K562 (cell line): Measurements from ENCODE around the gene AAK1. TPM values are rescaled to one million over a fixed set of nuclear protein-coding genes. Genes with fewer than 3 reads are reported as not detected.

Experiments
- ATAC-seq: fragments of 200-7000 bp; cut with Tn5 transposase; 3 replicates; pipeline ENCODE4 v1.9.1; 2020; ENCODE audit warnings: moderate library complexity
- BruUV-seq: library from RNA; stranded (reverse); fragments of 400-500 nt; replicated peaks from 2 replicates; lab custom pipeline; 2021; lab: Mats Ljungman, UMichigan
- CTCF ChIA-PET: fragments of 300-600 bp; formaldehyde crosslinking; extraction: SDS; loops from one replicate; lab custom pipeline; 2021; ENCODE audit warnings: low intra/inter-chr PET ratio; lab: Yijun Ruan, JAX
- POLR2A ChIA-PET: fragments of 300-600, 350-650 bp; sonication (Branson Sonifier 250); formaldehyde crosslinking; extraction: SDS; loops from one replicate; lab custom pipeline; 2021; ENCODE audit warnings: antibody characterized with exemption, inconsistent platforms; lab: Yijun Ruan, JAX
- DNase-seq, 4 experiments: peaks; one replicate each; pipeline versions ENCODE4 v3.0.0 to v3.0.0-alpha.2; 2011 to 2018; ENCODE audit warnings: low spot score in 3 of 4, mixed read lengths in 3 of 4; ENCODE audit errors: extremely low read depth in 1 of 4
- FAIRE-seq: peaks from 2 replicates; lab custom pipeline; 2011; peaks lifted over from hg19 to GRCh38; lab: Jason Lieb, UNC
- H2AFZ ChIP-seq: 2 replicates; pipeline ENCODE4 v1.6.0; 2011; ENCODE audit warnings: low read depth, low read length, control low read depth, inconsistent platforms
- H3K27ac ChIP-seq: fragments of 200-600 bp; 3 replicates; pipeline ENCODE4 v1.8.0; 2011; ENCODE audit warnings: low read depth, mild to moderate bottlenecking, control low read depth, inconsistent platforms, low read length, moderate library complexity, mixed read lengths; ENCODE audit errors: extremely low read depth
- H3K27me3 ChIP-seq, 2 experiments: fragments of 300-600 bp in 1 of 2; 2 replicates in 1 of 2; 3 replicates in 1 of 2; pipeline versions ENCODE4 v1.6.0 to v1.8.0; 2011; ENCODE audit warnings: inconsistent platforms in 2 of 2, low read length in 2 of 2, mild to moderate bottlenecking in 1 of 2, mixed read lengths in 1 of 2, moderate library complexity in 1 of 2; ENCODE audit not compliant: control insufficient read depth in 2 of 2, insufficient read depth in 2 of 2
- H3K36me3 ChIP-seq: fragments of 300-600 bp; 3 replicates; pipeline ENCODE4 v1.8.0; 2011; ENCODE audit warnings: mild to moderate bottlenecking, low read length, inconsistent platforms; ENCODE audit not compliant: control insufficient read depth, insufficient read depth
- H3K4me1 ChIP-seq, 2 experiments: fragments of 200-600 bp in 1 of 2; replicated peaks in 1 of 2; 2 replicates in 1 of 2; 3 replicates in 1 of 2; pipeline versions ENCODE4 v1.5.1 to v1.8.0; 2011; ENCODE audit warnings: inconsistent platforms in 2 of 2, low read length in 2 of 2, mild to moderate bottlenecking in 1 of 2, mixed read lengths in 1 of 2, moderate library complexity in 1 of 2; ENCODE audit not compliant: control insufficient read depth in 2 of 2, insufficient read depth in 2 of 2
- H3K4me2 ChIP-seq: 2 replicates; pipeline ENCODE4 v1.6.1; 2011; ENCODE audit warnings: low read length, control low read depth, inconsistent platforms, mixed read lengths; ENCODE audit not compliant: insufficient read depth
- H3K4me3 ChIP-seq: fragments of 200-600 bp; sonication (generic), shearing (Covaris generic); 2 replicates; pipeline ENCODE4 v1.5.1; 2016; ENCODE audit warnings: control low read depth, inconsistent platforms
- H3K79me2 ChIP-seq: fragments of 200-600 bp; 3 replicates; pipeline ENCODE4 v1.8.0; 2011; ENCODE audit warnings: low read length, inconsistent platforms; ENCODE audit not compliant: control insufficient read depth, insufficient read depth
- H3K9ac ChIP-seq, 2 experiments: 2 replicates each; pipeline versions ENCODE4 v1.6.0 to v1.6.1; 2011; ENCODE audit warnings: low read depth in 2 of 2, low read length in 2 of 2, control low read depth in 1 of 2, inconsistent platforms in 1 of 2, mild to moderate bottlenecking in 1 of 2, mixed read lengths in 1 of 2; ENCODE audit not compliant: insufficient read depth in 1 of 2
- H3K9me1 ChIP-seq: one replicate; pipeline ENCODE4 v1.6.0; 2011; ENCODE audit warnings: inconsistent platforms, mild to moderate bottlenecking, low read length, moderate library complexity; ENCODE audit not compliant: control insufficient read depth, insufficient read depth
- H3K9me3 ChIP-seq: replicated peaks from 2 replicates; pipeline ENCODE4 v1.5.1; 2011; ENCODE audit warnings: low read depth, low read length, inconsistent platforms; ENCODE audit not compliant: control insufficient read depth, insufficient read depth
- H4K20me1 ChIP-seq: replicated peaks from 2 replicates; pipeline ENCODE4 v1.6.1; 2011; ENCODE audit warnings: low read length, inconsistent platforms, mixed read lengths; ENCODE audit not compliant: control insufficient read depth, insufficient read depth
- HES1 ChIP-seq: fragments of 450-650 bp; IDR thresholded peaks from 2 replicates; pipeline ENCODE4 v1.6.1; 2016; ENCODE audit warnings: low read depth, mild to moderate bottlenecking, moderate library complexity
- MCM7 ChIP-seq, 2 experiments: fragments of 450-650 bp; IDR thresholded peaks; 2 replicates each; pipeline ENCODE4 v1.6.1; 2016 to 2018
- NFRKB ChIP-seq: fragments of 450-650 bp; IDR thresholded peaks from 2 replicates; pipeline ENCODE4 v1.6.1; 2016; ENCODE audit warnings: low read depth
- NR2C2 ChIP-seq, 2 experiments: fragments of 200-800 bp in 1 of 2; sonication (Bioruptor generic) in 1 of 2; sonication (generic) in 1 of 2; formaldehyde crosslinking in 1 of 2; IDR thresholded peaks; 2 replicates each; pipeline versions ENCODE4 v1.6.1 to v1.8.0; 2016 to 2022; ENCODE audit warnings: mild to moderate bottlenecking in 1 of 2, missing compliant biosample characterization in 1 of 2, missing genetic modification characterization in 1 of 2, missing genetic modification reagents in 1 of 2
- SMAD2 ChIP-seq: fragments of 150-350 bp; IDR thresholded peaks from 2 replicates; pipeline ENCODE4 v1.6.1; 2014; ENCODE audit warnings: low read depth, mild to moderate bottlenecking, low read length
- SMAD3 ChIP-seq: fragments of 450-650 bp; formaldehyde crosslinking; conservative IDR thresholded peaks from 2 replicates; pipeline ENCODE4 v1.4.0; 2020; ENCODE audit warnings: mild to moderate bottlenecking
- SRSF1 ChIP-seq: fragments of 200-400 bp; formaldehyde crosslinking; IDR thresholded peaks from 2 replicates; pipeline ENCODE4 v1.6.1; 2017; ENCODE audit warnings: mild to moderate bottlenecking, low read depth, low read length, moderate library complexity
- TSC22D4 ChIP-seq: fragments of 450-650 bp; IDR thresholded peaks from 2 replicates; pipeline ENCODE4 v1.6.1; 2016; ENCODE audit warnings: missing genetic modification characterization, missing biosample characterization, control low read depth
- ZBTB2 ChIP-seq: fragments of 450-650 bp; IDR thresholded peaks from 2 replicates; pipeline ENCODE4 v1.6.1; 2016; ENCODE audit warnings: antibody characterized with exemption
- ZBTB26 ChIP-seq: fragments of 450-650 bp; formaldehyde crosslinking; IDR thresholded peaks from 2 replicates; pipeline ENCODE4 v1.4.0; 2022; ENCODE audit warnings: missing genetic modification characterization
- ZZZ3 ChIP-seq: fragments of 450-650 bp; IDR thresholded peaks from 2 replicates; pipeline ENCODE4 v1.6.1; 2016; ENCODE audit warnings: antibody characterized with exemption, mild to moderate bottlenecking, moderate library complexity
- WGBS: fragments of 100-300 bp; shearing (Covaris generic); methylation state at CpG from one replicate; pipeline ENCODE4 v1.1.6; 2016; ENCODE audit warnings: low coverage, mixed read lengths; ENCODE audit not compliant: insufficient coverage; ENCODE audit errors: missing lambda C conversion rate; 5-methylcytosine and 5-hydroxymethylcytosine counted together
- in situ Hi-C: fragments of 300-500 bp; cut with MboI; formaldehyde crosslinking; loops from 4 replicates; pipeline ENCODE4 v1.15.0; 2018; ENCODE audit warnings: inconsistent platforms, mixed read lengths
- intact Hi-C: fragments of 100-400 bp; cut with micrococcal nuclease; formaldehyde crosslinking; loops from 2 replicates; pipeline ENCODE4 v1.14.2; 2022
- polyA plus RNA-seq, 8 experiments: library from polyadenylated mRNA; depleted of rRNA in 4 of 8; stranded (reverse) in 5 of 8; unstranded in 3 of 8; fragments of >200 nt; fragmentation: Nextera tagmentation in 2 of 8; fragmentation: Illumina TruSeq in 1 of 8; extraction: Ambion mirVana in 2 of 8; extraction: Trizol in 1 of 8; gene quantifications; 2 replicates each; pipeline versions ENCODE4 v1.2.1 to v1.2.3, GENCODE V29; 2011 to 2014; ENCODE audit warnings: inconsistent platforms in 1 of 8, missing spikeins in 1 of 8
- total RNA-seq, 7 experiments: library from RNA; depleted of rRNA in 6 of 7; stranded (reverse); fragments of >200 nt in 6 of 7; fragmentation: Illumina TruSeq in 2 of 7; extraction: Trizol in 2 of 7; gene quantifications; 2 replicates each; pipeline versions ENCODE4 v1.2.1 to v1.2.3, GENCODE V29; 2011 to 2021; ENCODE audit warnings: low replicate concordance in 1 of 7
- TF ChIP-seq, protein P1 (sequence below): sonication (generic); formaldehyde crosslinking; IDR thresholded peaks from 2 replicates; pipeline ENCODE4 v1.8.0; 2022; ENCODE audit warnings: missing genetic modification reagents, mild to moderate bottlenecking, borderline replicate concordance
- TF ChIP-seq, protein P2 (sequence below): fragments of 450-650 bp; IDR thresholded peaks from 2 replicates; pipeline ENCODE4 v1.6.1; 2017; ENCODE audit warnings: antibody characterized with exemption
- TF ChIP-seq, protein P3 (sequence below): fragments of 450-650 bp; formaldehyde crosslinking; IDR thresholded peaks from 2 replicates; pipeline ENCODE4 v1.4.0; 2022; ENCODE audit warnings: mild to moderate bottlenecking, moderate library complexity

The AAK1 gene
- total and polyA plus RNA-seq, 9 of the 15 experiments (the other 6 are each of a cell fraction or from before 2014, with no cell fraction given), result 0.89 to 17.1 (median 6.0) TPM

- Histone ChIP-seq H3K79me2 (no peaks in the 10 kb centered on the region), H3K36me3 (no peaks in the 10 kb centered on the region), H3K27me3 (no peaks in the 10 kb centered on the region), H3K9ac (no peak overlapping the region), H2AFZ (no peak overlapping the region), H3K9me1 (no peaks in the 10 kb centered on the region), H4K20me1 (peaks cover 6% of the 10 kb centered on the region; the same call in 1 of the 2 replicates), H3K9me3 (no peaks in the 10 kb centered on the region), H3K4me3 (no peak overlapping the region), H3K27ac (no peak overlapping the region), H3K4me2 (no peak overlapping the region), H3K4me1 (peaks cover 0 to 4% of the 10 kb centered on the region in 2 experiments; a peak in 1 of 5 replicates)
- FAIRE-seq (no peak), DNase-seq (no peak), ATAC-seq (no peak)
- intact Hi-C loops (loop anchor here (5.0 to 10.0 kb wide), 2 partner anchors 349 to 538 kb away; no protein-coding TSS in a partner anchor), in situ Hi-C loops (loop anchor here (5.0 kb wide), 1 partner anchor 244 kb away; no protein-coding TSS in a partner anchor)
- POLR2A ChIA-PET, result interaction anchor here (1.8 kb wide), 1 partner anchor 10 kb away, joined by 6 read pairs; no protein-coding TSS in a partner anchor
- BruUV-seq, result no TSS peak
- 52% methylated on average over 2 of the region's 2 CpGs for WGBS
- CTCF ChIA-PET, result no interaction called here
- TF ChIP-seq SRSF1, result no peak
- TF ChIP-seq MCM7 (IDR thresholded peaks at IDR 0.05), result no peak
- no peak for TF ChIP-seq TSC22D4
- TF ChIP-seq ZBTB2, result no peak
- TF ChIP-seq, protein P1, sequence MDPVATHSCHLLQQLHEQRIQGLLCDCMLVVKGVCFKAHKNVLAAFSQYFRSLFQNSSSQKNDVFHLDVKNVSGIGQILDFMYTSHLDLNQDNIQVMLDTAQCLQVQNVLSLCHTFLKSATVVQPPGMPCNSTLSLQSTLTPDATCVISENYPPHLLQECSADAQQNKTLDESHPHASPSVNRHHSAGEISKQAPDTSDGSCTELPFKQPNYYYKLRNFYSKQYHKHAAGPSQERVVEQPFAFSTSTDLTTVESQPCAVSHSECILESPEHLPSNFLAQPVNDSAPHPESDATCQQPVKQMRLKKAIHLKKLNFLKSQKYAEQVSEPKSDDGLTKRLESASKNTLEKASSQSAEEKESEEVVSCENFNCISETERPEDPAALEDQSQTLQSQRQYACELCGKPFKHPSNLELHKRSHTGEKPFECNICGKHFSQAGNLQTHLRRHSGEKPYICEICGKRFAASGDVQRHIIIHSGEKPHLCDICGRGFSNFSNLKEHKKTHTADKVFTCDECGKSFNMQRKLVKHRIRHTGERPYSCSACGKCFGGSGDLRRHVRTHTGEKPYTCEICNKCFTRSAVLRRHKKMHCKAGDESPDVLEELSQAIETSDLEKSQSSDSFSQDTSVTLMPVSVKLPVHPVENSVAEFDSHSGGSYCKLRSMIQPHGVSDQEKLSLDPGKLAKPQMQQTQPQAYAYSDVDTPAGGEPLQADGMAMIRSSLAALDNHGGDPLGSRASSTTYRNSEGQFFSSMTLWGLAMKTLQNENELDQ (CRISPR knock-in tag), result no peak
- no peak for TF ChIP-seq NR2C2 (CRISPR knock-in tag; IDR thresholded peaks at IDR 0.05)
- no peak for TF ChIP-seq NR2C2 (tag; IDR thresholded peaks at IDR 0.05)
- TF ChIP-seq HES1, result no peak
- TF ChIP-seq SMAD2, result no peak
- no peak for TF ChIP-seq ZZZ3
- TF ChIP-seq, protein P2, sequence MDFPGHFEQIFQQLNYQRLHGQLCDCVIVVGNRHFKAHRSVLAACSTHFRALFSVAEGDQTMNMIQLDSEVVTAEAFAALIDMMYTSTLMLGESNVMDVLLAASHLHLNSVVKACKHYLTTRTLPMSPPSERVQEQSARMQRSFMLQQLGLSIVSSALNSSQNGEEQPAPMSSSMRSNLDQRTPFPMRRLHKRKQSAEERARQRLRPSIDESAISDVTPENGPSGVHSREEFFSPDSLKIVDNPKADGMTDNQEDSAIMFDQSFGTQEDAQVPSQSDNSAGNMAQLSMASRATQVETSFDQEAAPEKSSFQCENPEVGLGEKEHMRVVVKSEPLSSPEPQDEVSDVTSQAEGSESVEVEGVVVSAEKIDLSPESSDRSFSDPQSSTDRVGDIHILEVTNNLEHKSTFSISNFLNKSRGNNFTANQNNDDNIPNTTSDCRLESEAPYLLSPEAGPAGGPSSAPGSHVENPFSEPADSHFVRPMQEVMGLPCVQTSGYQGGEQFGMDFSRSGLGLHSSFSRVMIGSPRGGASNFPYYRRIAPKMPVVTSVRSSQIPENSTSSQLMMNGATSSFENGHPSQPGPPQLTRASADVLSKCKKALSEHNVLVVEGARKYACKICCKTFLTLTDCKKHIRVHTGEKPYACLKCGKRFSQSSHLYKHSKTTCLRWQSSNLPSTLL, result no peak
- TF ChIP-seq, protein P3, sequence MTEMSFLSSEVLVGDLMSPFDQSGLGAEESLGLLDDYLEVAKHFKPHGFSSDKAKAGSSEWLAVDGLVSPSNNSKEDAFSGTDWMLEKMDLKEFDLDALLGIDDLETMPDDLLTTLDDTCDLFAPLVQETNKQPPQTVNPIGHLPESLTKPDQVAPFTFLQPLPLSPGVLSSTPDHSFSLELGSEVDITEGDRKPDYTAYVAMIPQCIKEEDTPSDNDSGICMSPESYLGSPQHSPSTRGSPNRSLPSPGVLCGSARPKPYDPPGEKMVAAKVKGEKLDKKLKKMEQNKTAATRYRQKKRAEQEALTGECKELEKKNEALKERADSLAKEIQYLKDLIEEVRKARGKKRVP (CRISPR knock-in tag), result no peak
- TF ChIP-seq ZBTB26 (CRISPR knock-in tag), result no peak
- no peak for TF ChIP-seq SMAD3 (CRISPR knock-in tag)
- TF ChIP-seq NFRKB, result no peak
These were observed 80.5 kb downstream of the AAK1 start for GRCh38 chr2:69563021-69563420.
